A549 (cell line): ENCODE measurements around the gene CEP192. TPM values are rescaled to one million over a fixed set of nuclear protein-coding genes. Genes with fewer than 3 reads are reported as not detected.

Experiments used
- ATAC-seq, 2 experiments: fragments of 200-7000 bp in 1 of 2; fragments of >200 bp in 1 of 2; cut with Nextera tagmentation in 1 of 2; cut with Tn5 transposase in 1 of 2; 3 replicates each; pipeline versions ENCODE4 v1.8.0 to v1.9.1; 2018 to 2020; ENCODE audit warnings: mild to moderate bottlenecking in 1 of 2, moderate library complexity in 1 of 2
- CTCF ChIA-PET: fragments of 300-600 bp; sonication (Branson Sonifier 250); formaldehyde crosslinking; extraction: SDS; loops from one replicate; lab custom pipeline; 2021; ENCODE audit warnings: antibody characterized with exemption, inconsistent platforms; lab: Yijun Ruan, JAX
- POLR2A ChIA-PET: fragments of 350-600 bp; formaldehyde crosslinking; extraction: SDS; loops from one replicate; lab custom pipeline; 2021; ENCODE audit warnings: antibody characterized with exemption, inconsistent platforms; lab: Yijun Ruan, JAX
- DNase-seq, 2 experiments: peaks; one replicate each; pipeline versions ENCODE4 v3.0.0 to v3.0.0-alpha.2; 2011 to 2016; ENCODE audit warnings: low read depth in 1 of 2, low spot score in 1 of 2
- FAIRE-seq: peaks from 2 replicates; lab custom pipeline; 2011; peaks lifted over from hg19 to GRCh38; lab: Jason Lieb, UNC
- H3K27ac ChIP-seq, 2 experiments: fragments of >200 bp; sonication (Bioruptor Twin); formaldehyde crosslinking; 3 replicates each; pipeline ENCODE4 v1.5.1; 2016 to 2017
- H3K4me1 ChIP-seq: fragments of >200 bp; sonication (Bioruptor Twin); formaldehyde crosslinking; 3 replicates; pipeline ENCODE4 v1.6.1; 2016
- H3K4me2 ChIP-seq: fragments of >200 bp; sonication (Bioruptor Twin); formaldehyde crosslinking; 3 replicates; pipeline ENCODE4 v1.6.1; 2016
- H3K4me3 ChIP-seq: fragments of >200 bp; sonication (Bioruptor Twin); formaldehyde crosslinking; 3 replicates; pipeline ENCODE4 v1.5.1; 2016
- H3K9me3 ChIP-seq: fragments of >200 bp; sonication (Bioruptor Twin); formaldehyde crosslinking; 3 replicates; pipeline ENCODE4 v1.6.1; 2016
- BHLHE40 ChIP-seq: IDR thresholded peaks from 2 replicates; pipeline ENCODE4 v1.6.1; 2012; ENCODE audit warnings: low read depth, low read length, inconsistent platforms
- CBX2 ChIP-seq: fragments of 200-600 bp; sonication (generic); IDR thresholded peaks from 2 replicates; pipeline ENCODE4 v1.6.1; 2016; ENCODE audit warnings: low read depth, mild to moderate bottlenecking, borderline replicate concordance
- CEBPB ChIP-seq, 2 experiments: fragments of >200 bp in 1 of 2; sonication (Bioruptor Twin) in 1 of 2; formaldehyde crosslinking in 1 of 2; IDR thresholded peaks; 2 replicates each; pipeline ENCODE4 v1.6.1; 2012 to 2016
- CHD4 ChIP-seq: fragments of 200-600 bp; sonication (generic); IDR thresholded peaks from 2 replicates; pipeline ENCODE4 v1.6.1; 2016; ENCODE audit warnings: antibody characterized with exemption, mild to moderate bottlenecking, borderline replicate concordance
- EHMT2 ChIP-seq: fragments of 200-600 bp; sonication (generic); IDR thresholded peaks from 2 replicates; pipeline ENCODE4 v1.6.1; 2016; ENCODE audit warnings: antibody characterized with exemption, low read depth, mild to moderate bottlenecking, moderate library complexity
- EP300 ChIP-seq, 2 experiments: fragments of >200 bp; sonication (Bioruptor Twin); formaldehyde crosslinking; IDR thresholded peaks; 2 replicates in 1 of 2; 3 replicates in 1 of 2; pipeline ENCODE4 v1.6.1; 2016 to 2017
- ESRRA ChIP-seq: fragments of 150-350 bp; IDR thresholded peaks from 2 replicates; pipeline ENCODE4 v1.6.1; 2014; ENCODE audit warnings: mild to moderate bottlenecking, low read length, borderline replicate concordance
- FOSL2 ChIP-seq, 2 experiments: fragments of 450-650 bp in 1 of 2; fragments of >200 bp in 1 of 2; sonication (Bioruptor Twin) in 1 of 2; formaldehyde crosslinking; IDR thresholded peaks; 2 replicates each; pipeline versions ENCODE4 v1.5.0 to v1.6.1; 2016 to 2020; ENCODE audit warnings: mild to moderate bottlenecking in 1 of 2, moderate library complexity in 1 of 2
- GATA3 ChIP-seq: IDR thresholded peaks from 2 replicates; pipeline ENCODE4 v1.6.1; 2012; ENCODE audit warnings: borderline replicate concordance
- HEYL ChIP-seq: fragments of 250-450 bp; sonication (Bioruptor Pico); IDR thresholded peaks from 2 replicates; pipeline ENCODE4 v1.8.0; 2021; ENCODE audit warnings: mild to moderate bottlenecking, moderate library complexity
- HOXA7 ChIP-seq: fragments of 250-450 bp; sonication (Bioruptor Pico); IDR thresholded peaks from 2 replicates; pipeline ENCODE4 v1.5.0; 2020; ENCODE audit warnings: mild to moderate bottlenecking, moderate library complexity
- HOXB5 ChIP-seq: fragments of 250-450 bp; sonication (Bioruptor Pico); IDR thresholded peaks from 2 replicates; pipeline ENCODE4 v1.5.0; 2020; ENCODE audit warnings: mild to moderate bottlenecking, moderate library complexity
- JUN ChIP-seq, 2 experiments: fragments of >200 bp; sonication (Bioruptor Twin); formaldehyde crosslinking; IDR thresholded peaks; 2 replicates in 1 of 2; 3 replicates in 1 of 2; pipeline ENCODE4 v1.6.1; 2016 to 2017
- JUNB ChIP-seq: fragments of >200 bp; sonication (Bioruptor Twin); formaldehyde crosslinking; IDR thresholded peaks from 2 replicates; pipeline ENCODE4 v1.6.1; 2016
- KDM5A ChIP-seq: fragments of 200-600 bp; sonication (generic); IDR thresholded peaks from 2 replicates; pipeline ENCODE4 v1.6.1; 2016; ENCODE audit warnings: antibody characterized with exemption, mild to moderate bottlenecking
- MAFK ChIP-seq: fragments of 450-650 bp; IDR thresholded peaks from 2 replicates; pipeline ENCODE4 v1.6.1; 2014; ENCODE audit not compliant: partially characterized antibody
- PHF8 ChIP-seq: fragments of 200-600 bp; sonication (generic); IDR thresholded peaks from 2 replicates; pipeline ENCODE4 v1.6.1; 2016; ENCODE audit warnings: low read depth, mild to moderate bottlenecking, antibody characterized with exemption, moderate library complexity, borderline replicate concordance
- POLR2A ChIP-seq: IDR thresholded peaks from 2 replicates; pipeline ENCODE4 v1.6.1; 2012; ENCODE audit warnings: mild to moderate bottlenecking, low read length
- RARB ChIP-seq: fragments of 250-450 bp; sonication (Bioruptor Pico); IDR thresholded peaks from 2 replicates; pipeline ENCODE4 v1.8.0; 2021; ENCODE audit warnings: mild to moderate bottlenecking, moderate library complexity
- RFX5 ChIP-seq: fragments of 450-650 bp; IDR thresholded peaks from 2 replicates; pipeline ENCODE4 v1.7.1; 2014; ENCODE audit warnings: antibody characterized with exemption, mild to moderate bottlenecking, moderate library complexity
- TFCP2L1 ChIP-seq: fragments of 250-450 bp; sonication (Bioruptor Pico); IDR thresholded peaks from 2 replicates; pipeline ENCODE4 v1.5.0; 2021; ENCODE audit warnings: mild to moderate bottlenecking
- ZFP36 ChIP-seq: fragments of 450-650 bp; IDR thresholded peaks from 2 replicates; pipeline ENCODE4 v1.6.1; 2014; ENCODE audit warnings: borderline replicate concordance; ENCODE audit not compliant: partially characterized antibody
- ZNF302 ChIP-seq: fragments of 250-450 bp; sonication (Bioruptor Pico); IDR thresholded peaks from 2 replicates; pipeline ENCODE4 v1.9.0; 2021; ENCODE audit warnings: inconsistent platforms, mild to moderate bottlenecking, moderate library complexity
- WGBS: methylation state at CpG from one replicate; pipeline ENCODE4 v1.1.6; 2017; ENCODE audit errors: missing lambda C conversion rate; 5-methylcytosine and 5-hydroxymethylcytosine counted together
- polyA plus RNA-seq, 4 experiments: library from polyadenylated mRNA; depleted of rRNA in 3 of 4; stranded (reverse); fragments of >200 nt; fragmentation: RNase III in 1 of 4; extraction: RNeasy Plus Mini Kit Qiagen cat#74134 plus additional on column Dnase treatment in 1 of 4; gene quantifications; 2 replicates in 3 of 4; 3 replicates in 1 of 4; pipeline ENCODE4 v1.2.3, GENCODE V29; 2011 to 2017
- TF ChIP-seq, protein P1 (sequence below): IDR thresholded peaks from 2 replicates; pipeline ENCODE4 v1.6.1; 2012
- TF ChIP-seq, protein P2 (sequence below): fragments of >200 bp; sonication (Bioruptor Twin); formaldehyde crosslinking; IDR thresholded peaks from 3 replicates; pipeline ENCODE4 v1.5.1; 2016
- TF ChIP-seq, protein P3 (sequence below): fragments of 250-450 bp; sonication (Bioruptor Pico); IDR thresholded peaks from 2 replicates; pipeline ENCODE4 v1.5.0; 2021; ENCODE audit warnings: mild to moderate bottlenecking, moderate library complexity, borderline replicate concordance

CEP192 gene
- polyA plus RNA-seq, 2 of the 4 experiments (the other 2 are of a cell fraction): 8.9 to 21.1 TPM

DNA sequence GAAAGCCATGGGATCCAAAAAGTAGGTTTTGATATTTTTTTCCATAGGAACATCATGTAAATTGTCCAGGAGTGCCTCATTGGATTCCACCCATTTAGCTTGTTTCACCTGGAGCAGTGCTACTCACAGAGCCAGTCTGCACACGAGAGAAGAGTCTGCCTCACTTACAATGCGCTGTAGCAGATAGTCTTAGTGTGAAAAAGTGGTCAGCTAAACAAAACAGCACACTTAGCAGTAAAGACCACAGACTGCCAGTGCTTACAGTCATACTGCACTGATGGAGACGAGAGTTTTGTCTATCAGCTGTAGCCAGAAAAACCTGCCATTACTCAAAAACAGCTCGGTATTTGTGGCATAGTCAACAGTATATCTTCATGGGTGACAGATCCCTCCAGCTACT is 113.9 kb downstream of the CEP192 start:
- no peak for ATAC-seq

DNA sequence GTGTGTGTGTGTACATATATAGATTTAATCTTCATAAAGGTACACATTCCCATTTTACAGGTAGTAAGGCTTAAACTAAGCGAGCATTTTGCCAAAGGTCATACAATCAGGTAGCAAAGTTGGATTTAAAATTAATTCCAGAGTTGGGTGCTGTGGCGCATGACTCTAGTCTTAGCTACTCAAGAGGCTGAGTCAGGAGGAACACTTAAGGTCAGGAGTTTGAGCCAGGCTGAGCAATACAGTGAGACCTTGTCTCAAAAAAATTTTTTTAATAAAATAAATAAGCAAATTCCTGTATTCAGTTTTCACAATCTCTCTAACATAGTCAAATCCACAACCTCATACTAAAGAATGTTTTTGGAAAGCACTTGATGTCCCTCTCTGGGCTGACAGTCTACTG is 115.9 kb downstream of the CEP192 start:
- no peaks in the 10 kb centered on the region for H3K9me3 ChIP-seq
- FAIRE-seq (no peak), ATAC-seq (no peak), DNase-seq (no peak)
- H3K4me2 ChIP-seq: no peak overlapping the region
- CTCF ChIA-PET: no interaction called here
- WGBS: 100% methylated on average over 2 of the region's 2 CpGs
- TF ChIP-seq POLR2A (no peak), RARB (CRISPR knock-in tag) (no peak), EHMT2 (no peak), HEYL (no peak), RFX5 (no peak), JUNB (no peak), TFCP2L1 (no peak), ZNF302 (CRISPR knock-in tag) (no peak), HOXB5 (CRISPR knock-in tag) (no peak), BHLHE40 (no peak)
- TF ChIP-seq, protein P1, sequence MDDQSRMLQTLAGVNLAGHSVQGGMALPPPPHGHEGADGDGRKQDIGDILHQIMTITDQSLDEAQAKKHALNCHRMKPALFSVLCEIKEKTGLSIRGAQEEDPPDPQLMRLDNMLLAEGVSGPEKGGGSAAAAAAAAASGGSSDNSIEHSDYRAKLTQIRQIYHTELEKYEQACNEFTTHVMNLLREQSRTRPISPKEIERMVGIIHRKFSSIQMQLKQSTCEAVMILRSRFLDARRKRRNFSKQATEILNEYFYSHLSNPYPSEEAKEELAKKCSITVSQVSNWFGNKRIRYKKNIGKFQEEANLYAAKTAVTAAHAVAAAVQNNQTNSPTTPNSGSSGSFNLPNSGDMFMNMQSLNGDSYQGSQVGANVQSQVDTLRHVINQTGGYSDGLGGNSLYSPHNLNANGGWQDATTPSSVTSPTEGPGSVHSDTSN: no peak
- H3K4me3 ChIP-seq: no peak overlapping the region
- POLR2A ChIA-PET: interaction anchor here (0.6 kb wide), 1 partner anchor 556 kb away, joined by 8 read pairs; no protein-coding TSS in a partner anchor
- no peak overlapping the region for H3K27ac ChIP-seq
- no peaks in the 10 kb centered on the region for H3K4me1 ChIP-seq

More for the DNA sequence above, 113.9 kb downstream of the CEP192 start:
- CTCF ChIA-PET: no interaction called here
- H3K9me3 ChIP-seq: no peaks in the 10 kb centered on the region
- TF ChIP-seq KDM5A: no peak
- TF ChIP-seq GATA3: no peak
- TF ChIP-seq ZFP36: no peak
- no peak for TF ChIP-seq ESRRA
- no peak for TF ChIP-seq JUNB
- no peak for TF ChIP-seq TFCP2L1
- no peak for TF ChIP-seq MAFK
- TF ChIP-seq RFX5: no peak
- no peak for TF ChIP-seq JUN (IDR thresholded peaks at IDR 0.05)
- TF ChIP-seq, protein P2, sequence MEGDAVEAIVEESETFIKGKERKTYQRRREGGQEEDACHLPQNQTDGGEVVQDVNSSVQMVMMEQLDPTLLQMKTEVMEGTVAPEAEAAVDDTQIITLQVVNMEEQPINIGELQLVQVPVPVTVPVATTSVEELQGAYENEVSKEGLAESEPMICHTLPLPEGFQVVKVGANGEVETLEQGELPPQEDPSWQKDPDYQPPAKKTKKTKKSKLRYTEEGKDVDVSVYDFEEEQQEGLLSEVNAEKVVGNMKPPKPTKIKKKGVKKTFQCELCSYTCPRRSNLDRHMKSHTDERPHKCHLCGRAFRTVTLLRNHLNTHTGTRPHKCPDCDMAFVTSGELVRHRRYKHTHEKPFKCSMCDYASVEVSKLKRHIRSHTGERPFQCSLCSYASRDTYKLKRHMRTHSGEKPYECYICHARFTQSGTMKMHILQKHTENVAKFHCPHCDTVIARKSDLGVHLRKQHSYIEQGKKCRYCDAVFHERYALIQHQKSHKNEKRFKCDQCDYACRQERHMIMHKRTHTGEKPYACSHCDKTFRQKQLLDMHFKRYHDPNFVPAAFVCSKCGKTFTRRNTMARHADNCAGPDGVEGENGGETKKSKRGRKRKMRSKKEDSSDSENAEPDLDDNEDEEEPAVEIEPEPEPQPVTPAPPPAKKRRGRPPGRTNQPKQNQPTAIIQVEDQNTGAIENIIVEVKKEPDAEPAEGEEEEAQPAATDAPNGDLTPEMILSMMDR: no peak
- no peak for TF ChIP-seq CBX2
- no peak for TF ChIP-seq HOXA7 (CRISPR knock-in tag)
- no peak for TF ChIP-seq CHD4
- no peak for TF ChIP-seq EP300 (IDR thresholded peaks at IDR 0.05)
- no peak for TF ChIP-seq CEBPB (IDR thresholded peaks at IDR 0.05)
- TF ChIP-seq, protein P3, sequence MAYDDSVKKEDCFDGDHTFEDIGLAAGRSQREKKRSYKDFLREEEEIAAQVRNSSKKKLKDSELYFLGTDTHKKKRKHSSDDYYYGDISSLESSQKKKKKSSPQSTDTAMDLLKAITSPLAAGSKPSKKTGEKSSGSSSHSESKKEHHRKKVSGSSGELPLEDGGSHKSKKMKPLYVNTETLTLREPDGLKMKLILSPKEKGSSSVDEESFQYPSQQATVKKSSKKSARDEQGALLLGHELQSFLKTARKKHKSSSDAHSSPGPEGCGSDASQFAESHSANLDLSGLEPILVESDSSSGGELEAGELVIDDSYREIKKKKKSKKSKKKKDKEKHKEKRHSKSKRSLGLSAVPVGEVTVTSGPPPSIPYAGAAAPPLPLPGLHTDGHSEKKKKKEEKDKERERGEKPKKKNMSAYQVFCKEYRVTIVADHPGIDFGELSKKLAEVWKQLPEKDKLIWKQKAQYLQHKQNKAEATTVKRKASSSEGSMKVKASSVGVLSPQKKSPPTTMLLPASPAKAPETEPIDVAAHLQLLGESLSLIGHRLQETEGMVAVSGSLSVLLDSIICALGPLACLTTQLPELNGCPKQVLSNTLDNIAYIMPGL (CRISPR knock-in tag): no peak
- TF ChIP-seq FOSL2 (IDR thresholded peaks at IDR 0.05): no peak
- TF ChIP-seq FOSL2 (CRISPR knock-in tag; IDR thresholded peaks at IDR 0.05): no peak
- TF ChIP-seq PHF8: no peak
- TF ChIP-seq, protein P1: no peak
- H3K27ac ChIP-seq: no peak overlapping the region
- WGBS: 96% methylated on average over 4 of the region's 4 CpGs
- H3K4me3 ChIP-seq: no peak overlapping the region
- no peak for DNase-seq
- H3K4me1 ChIP-seq: no peaks in the 10 kb centered on the region
- POLR2A ChIA-PET: no interaction called here
- no peak overlapping the region for H3K4me2 ChIP-seq
- no peak for FAIRE-seq
